WTC11 (cell line): Measurements from ENCODE around the gene WDR38.

Experiments used
- CREB1 ChIP-seq: sonication (generic); formaldehyde crosslinking; IDR thresholded peaks from 2 replicates; pipeline ENCODE4 v1.8.0; 2023; ENCODE audit warnings: mild to moderate bottlenecking, missing genetic modification reagents
- CTCF ChIP-seq: fragments of 200-600 bp; IDR thresholded peaks from 2 replicates; pipeline ENCODE4 v1.8.0; 2022; ENCODE audit warnings: antibody characterized with exemption
- ETV6 ChIP-seq: sonication (generic); formaldehyde crosslinking; IDR thresholded peaks from 2 replicates; pipeline ENCODE4 v1.8.1; 2022; ENCODE audit warnings: mild to moderate bottlenecking, missing genetic modification reagents
- GABPB1 ChIP-seq: sonication (generic); formaldehyde crosslinking; IDR thresholded peaks from 2 replicates; pipeline ENCODE4 v1.8.1; 2023; ENCODE audit warnings: mild to moderate bottlenecking, missing genetic modification reagents
- ZNF138 ChIP-seq: sonication (generic); formaldehyde crosslinking; conservative IDR thresholded peaks from 2 replicates; pipeline ENCODE4 v1.8.1; 2022; ENCODE audit warnings: mild to moderate bottlenecking, moderate library complexity, missing genetic modification reagents
- ZNF317 ChIP-seq: sonication (generic); formaldehyde crosslinking; IDR thresholded peaks from 2 replicates; pipeline ENCODE4 v1.8.1; 2023; ENCODE audit warnings: low read depth, mild to moderate bottlenecking, moderate library complexity, missing genetic modification reagents, borderline replicate concordance

DNA sequence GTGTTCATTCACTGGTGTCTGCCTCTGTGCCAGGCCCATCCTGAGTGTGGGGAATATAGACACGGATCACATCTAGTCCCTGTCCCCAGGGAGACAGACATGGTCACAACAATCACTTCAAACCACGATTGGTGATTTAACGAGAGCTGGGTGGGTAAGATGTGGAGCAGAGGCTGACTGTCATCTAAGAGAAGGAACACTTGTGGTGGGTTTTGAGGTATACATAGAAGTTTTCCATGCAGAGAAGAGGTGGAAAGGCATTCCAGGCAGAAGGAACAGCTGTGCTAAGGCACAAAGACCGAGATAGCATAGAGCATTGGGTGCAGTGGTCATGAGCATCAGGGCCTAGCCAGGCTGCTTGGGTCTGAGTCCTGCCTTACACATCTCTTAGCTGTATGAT lies 22.7 kb upstream of the WDR38 start:
- TF ChIP-seq ETV6 (CRISPR knock-in tag) (no peak), GABPB1 (CRISPR knock-in tag) (no peak), CTCF (no peak), ZNF317 (CRISPR knock-in tag) (no peak), ZNF138 (CRISPR knock-in tag) (no peak), CREB1 (CRISPR knock-in tag) (no peak)
